IMR-90 (cell line): Measurements from ENCODE around the gene IL1R2.

ENCODE experiments used
- MAZ ChIP-seq: IDR thresholded peaks from 2 replicates; pipeline ENCODE4 v1.6.1; 2012; ENCODE audit warnings: low read depth, mild to moderate bottlenecking, low read length, improper control_type of control experiment, moderate library complexity, borderline replicate concordance
- POLR2A ChIP-seq: IDR thresholded peaks from 2 replicates; pipeline ENCODE4 v1.6.1; 2012; ENCODE audit warnings: mild to moderate bottlenecking, low read depth, low read length
- RAD21 ChIP-seq: IDR thresholded peaks from 2 replicates; pipeline ENCODE4 v1.6.1; 2012; ENCODE audit warnings: low read length, improper control_type of control experiment
- TF ChIP-seq, protein P1 (sequence below): conservative IDR thresholded peaks from 2 replicates; pipeline ENCODE4 v1.5.1; 2012; ENCODE audit warnings: mild to moderate bottlenecking, low read depth, low read length, improper control_type of control experiment

DNA sequence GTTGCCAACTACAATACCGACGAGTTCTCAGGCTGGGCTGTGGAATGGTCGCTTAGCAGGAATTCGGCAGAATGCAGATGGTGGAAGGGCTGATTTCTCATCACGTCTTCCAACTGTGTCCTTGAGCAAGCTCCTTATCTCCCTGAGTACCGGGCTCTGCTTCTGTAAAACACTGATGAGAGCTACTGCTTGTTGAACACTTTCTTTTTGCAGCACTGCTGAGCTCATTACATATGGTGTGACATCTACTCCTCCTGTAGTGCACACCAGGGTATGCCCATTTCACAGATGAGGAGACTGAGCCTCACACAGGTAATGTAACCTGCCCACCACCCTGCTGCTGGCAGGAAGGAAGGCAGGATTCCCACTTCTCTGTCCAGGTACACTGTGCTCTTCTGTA lies 8.3 kb downstream of the IL1R2 start:
- TF ChIP-seq MAZ (no peak), POLR2A (no peak), RAD21 (no peak)
- TF ChIP-seq, protein P1, sequence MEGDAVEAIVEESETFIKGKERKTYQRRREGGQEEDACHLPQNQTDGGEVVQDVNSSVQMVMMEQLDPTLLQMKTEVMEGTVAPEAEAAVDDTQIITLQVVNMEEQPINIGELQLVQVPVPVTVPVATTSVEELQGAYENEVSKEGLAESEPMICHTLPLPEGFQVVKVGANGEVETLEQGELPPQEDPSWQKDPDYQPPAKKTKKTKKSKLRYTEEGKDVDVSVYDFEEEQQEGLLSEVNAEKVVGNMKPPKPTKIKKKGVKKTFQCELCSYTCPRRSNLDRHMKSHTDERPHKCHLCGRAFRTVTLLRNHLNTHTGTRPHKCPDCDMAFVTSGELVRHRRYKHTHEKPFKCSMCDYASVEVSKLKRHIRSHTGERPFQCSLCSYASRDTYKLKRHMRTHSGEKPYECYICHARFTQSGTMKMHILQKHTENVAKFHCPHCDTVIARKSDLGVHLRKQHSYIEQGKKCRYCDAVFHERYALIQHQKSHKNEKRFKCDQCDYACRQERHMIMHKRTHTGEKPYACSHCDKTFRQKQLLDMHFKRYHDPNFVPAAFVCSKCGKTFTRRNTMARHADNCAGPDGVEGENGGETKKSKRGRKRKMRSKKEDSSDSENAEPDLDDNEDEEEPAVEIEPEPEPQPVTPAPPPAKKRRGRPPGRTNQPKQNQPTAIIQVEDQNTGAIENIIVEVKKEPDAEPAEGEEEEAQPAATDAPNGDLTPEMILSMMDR: no peak
